ENCODE measurements around the gene GPR142.

Gene GPR142

GRCh38 chr17:74345433-74346241 lies 21.7 kb upstream of the GPR142 start:
- no peak for DNase-seq

GRCh38 chr17:74347646-74348045 lies 19.7 kb upstream of the GPR142 start:
- DNase-seq, result no peak

GRCh38 chr17:74349120-74349519 lies 18.2 kb upstream of the GPR142 start:
- DNase-seq, result no peak

GRCh38 chr17:74350486-74350885 lies 16.8 kb upstream of the GPR142 start:
- no peak for DNase-seq

- no peak for DNase-seq
Observed at GRCh38 chr17:74351552-74352210, 15.6 kb upstream of the GPR142 start.

- no peak for DNase-seq
Observed at GRCh38 chr17:74353446-74354060, 13.8 kb upstream of the GPR142 start.

- peak; percentile 21 for DNase-seq
Observed at GRCh38 chr17:74354123-74354522, 13.2 kb upstream of the GPR142 start.

GRCh38 chr17:74354561-74354960 lies 12.7 kb upstream of the GPR142 start:
- no peak for DNase-seq

- no peak for DNase-seq
Observed at GRCh38 chr17:74355065-74355464, 12.2 kb upstream of the GPR142 start.

GRCh38 chr17:74356646-74357465 lies 10.4 kb upstream of the GPR142 start:
- no peak for DNase-seq

GRCh38 chr17:74357466-74357809 lies 9.9 kb upstream of the GPR142 start:
- DNase-seq, result no peak

- no peak for DNase-seq
Observed at GRCh38 chr17:74358697-74359096, 8.6 kb upstream of the GPR142 start.

GRCh38 chr17:74359916-74360315 lies 7.4 kb upstream of the GPR142 start:
- no peak for DNase-seq

GRCh38 chr17:74360899-74361229 lies 6.4 kb upstream of the GPR142 start:
- DNase-seq, result no peak

- peak; percentile 30 for DNase-seq
Observed at GRCh38 chr17:74361230-74362068, 5.9 kb upstream of the GPR142 start, which contains the start of gene BTBD17. BTBD17 (minus strand) TSS chr17:74361868; CDS start chr17:74361819, 49 bp downstream.

GRCh38 chr17:74362069-74362405 lies 5.3 kb upstream of the GPR142 start:
- no peak for DNase-seq

- DNase-seq, result no peak
Observed at GRCh38 chr17:74362810-74363498, 4.4 kb upstream of the GPR142 start.

- peak; percentile 74 for DNase-seq
Observed at GRCh38 chr17:74368341-74369081, 1.2 kb downstream of the GPR142 start.

GRCh38 chr17:74369221-74369620 lies 1.9 kb downstream of the GPR142 start:
- peak; percentile 66 for DNase-seq

- DNase-seq, result no peak
Observed at GRCh38 chr17:74369665-74370490, 2.6 kb downstream of the GPR142 start.

Data from activated gamma-delta T cell treated with Interleukin-2 at 50 U/mL for 16 hours (primary cell).